Measurements from ENCODE around the gene MYOG. TPM values are rescaled to one million over a fixed set of nuclear protein-coding genes. Genes with fewer than 3 reads are reported as not detected.

Gene MYOG
- total RNA-seq, 1 experiment from 2014 or later = not detected

GRCh38 chr1:203091199-203091477 is 5.3 kb upstream of the MYOG start:
- H2AFZ ChIP-seq (ENCODE audit: low read length) = no peak overlapping the region
- no peak overlapping the region for H4K91ac ChIP-seq (ENCODE audit: insufficient read length, low read depth, low read length)
- H3K14ac ChIP-seq (ENCODE audit: insufficient read depth, low read length) = no peak overlapping the region
- H2BK20ac ChIP-seq (ENCODE audit: low read depth, low read length, poor library complexity, severe bottlenecking) = no peak overlapping the region
- H3K4me1 Mint-ChIP-seq = peaks cover 28% of the 10 kb centered on the region in 2 experiments
- WGBS (ENCODE audit: extremely low coverage, insufficient read length, low lambda C conversion rate) = no CpG with 5 or more reads among the region's 4 CpGs
- H4K8ac ChIP-seq (replicated peaks; ENCODE audit: insufficient read length, low read depth, low read length) = no peak overlapping the region
- no peaks in the 10 kb centered on the region for H3K27me3 ChIP-seq (ENCODE audit: insufficient read depth, low read length)
- no peak overlapping the region for H3T11ph ChIP-seq (ENCODE audit: low read length)
- H3K27me3 Mint-ChIP-seq (ENCODE audit: low read depth) = peaks cover 14% of the 10 kb centered on the region
- no peak overlapping the region for H2AK5ac ChIP-seq (ENCODE audit: insufficient read length, low read length)
- no peaks in the 10 kb centered on the region for H3K4me1 ChIP-seq (ENCODE audit: insufficient read depth, low read length)
- no peak overlapping the region for H3K18ac ChIP-seq (ENCODE audit: insufficient read length, low read depth, low read length)
- H2BK12ac ChIP-seq (ENCODE audit: insufficient read length, low read depth, low read length) = no peak overlapping the region
- H2BK15ac ChIP-seq (ENCODE audit: low read depth, low read length) = no peak overlapping the region
- peaks cover 3% of the 10 kb centered on the region for H4K20me1 ChIP-seq (ENCODE audit: control insufficient read depth, insufficient read depth, insufficient read length)
- no peak overlapping the region for H4K5ac ChIP-seq (ENCODE audit: insufficient read length, low read depth, low read length)
- no peak overlapping the region for H3K4ac ChIP-seq (ENCODE audit: low read depth, low read length)
- no peaks in the 10 kb centered on the region for H3K79me2 ChIP-seq (ENCODE audit: insufficient read depth, low read length)
- no peak overlapping the region for H2BK120ac ChIP-seq (ENCODE audit: low read depth, low read length, poor library complexity, severe bottlenecking)
- peaks cover 18 to 20% of the 10 kb centered on the region in 2 experiments for H3K9me3 Mint-ChIP-seq
- no peak overlapping the region for H2BK5ac ChIP-seq (ENCODE audit: insufficient read length, low read length)
- no peak overlapping the region for H3K23ac ChIP-seq (ENCODE audit: insufficient read length, low read depth, low read length)
- H3K36me3 Mint-ChIP-seq (ENCODE audit: insufficient read depth in 1 of 3, low read depth in 3 of 3) = peaks cover 6 to 20% (median 10%) of the 10 kb centered on the region in 3 experiments; a peak in 6 of 7 replicates
- H3K56ac ChIP-seq (ENCODE audit: insufficient read length, low read depth, low read length) = no peak overlapping the region
- H3K79me1 ChIP-seq (ENCODE audit: insufficient read depth, low read depth, low read length, poor library complexity, severe bottlenecking) = no peaks in the 10 kb centered on the region
- TF ChIP-seq CTCF (conservative IDR thresholded peaks at IDR 0.05) = no peak
- 0 out of 7 replicates have a peak overlapping the region, but pooled peaks of 1 of the 3 experiments have one; percentile 10 for H3K27ac Mint-ChIP-seq
- H3K4me2 ChIP-seq (ENCODE audit: insufficient read depth, insufficient read length, low read length) = no peak overlapping the region
- H3K23me2 ChIP-seq (ENCODE audit: insufficient read length, low read depth, low read length, poor library complexity, severe bottlenecking) = no peaks in the 10 kb centered on the region
- no peaks in the 10 kb centered on the region for H3K9me3 ChIP-seq (ENCODE audit: control insufficient read depth, low read depth, low read length)
- no peak for DNase-seq
- no peak overlapping the region for H3K27ac ChIP-seq (ENCODE audit: insufficient read length, low read depth, low read length)
- no peak overlapping the region for H3K9ac ChIP-seq (ENCODE audit: extremely low read depth, insufficient read length, low read length)
- H3K4me3 Mint-ChIP-seq = no peak overlapping the region
